K562 (cell line): ENCODE results near the gene ABCC1. TPM values are rescaled to one million over a fixed set of nuclear protein-coding genes. Genes with fewer than 3 reads are reported as not detected.

Experiments
- ATAC-seq: fragments of 200-7000 bp; cut with Tn5 transposase; 3 replicates; pipeline ENCODE4 v1.9.1; 2020; ENCODE audit warnings: moderate library complexity
- BruUV-seq: library from RNA; stranded (reverse); fragments of 400-500 nt; replicated peaks from 2 replicates; lab custom pipeline; 2021; lab: Mats Ljungman, UMichigan
- CTCF ChIA-PET: fragments of 300-600 bp; formaldehyde crosslinking; extraction: SDS; loops from one replicate; lab custom pipeline; 2021; ENCODE audit warnings: low intra/inter-chr PET ratio; lab: Yijun Ruan, JAX
- POLR2A ChIA-PET: fragments of 300-600, 350-650 bp; sonication (Branson Sonifier 250); formaldehyde crosslinking; extraction: SDS; loops from one replicate; lab custom pipeline; 2021; ENCODE audit warnings: antibody characterized with exemption, inconsistent platforms; lab: Yijun Ruan, JAX
- DNase-seq, 4 experiments: peaks; one replicate each; pipeline versions ENCODE4 v3.0.0 to v3.0.0-alpha.2; 2011 to 2018; ENCODE audit warnings: low spot score in 3 of 4, mixed read lengths in 3 of 4; ENCODE audit errors: extremely low read depth in 1 of 4
- FAIRE-seq: peaks from 2 replicates; lab custom pipeline; 2011; peaks lifted over from hg19 to GRCh38; lab: Jason Lieb, UNC
- H2AFZ ChIP-seq: 2 replicates; pipeline ENCODE4 v1.6.0; 2011; ENCODE audit warnings: low read depth, low read length, control low read depth, inconsistent platforms
- H3K27ac ChIP-seq: fragments of 200-600 bp; 3 replicates; pipeline ENCODE4 v1.8.0; 2011; ENCODE audit warnings: low read depth, mild to moderate bottlenecking, control low read depth, inconsistent platforms, low read length, moderate library complexity, mixed read lengths; ENCODE audit errors: extremely low read depth
- H3K27me3 ChIP-seq, 2 experiments: fragments of 300-600 bp in 1 of 2; 2 replicates in 1 of 2; 3 replicates in 1 of 2; pipeline versions ENCODE4 v1.6.0 to v1.8.0; 2011; ENCODE audit warnings: inconsistent platforms in 2 of 2, low read length in 2 of 2, mild to moderate bottlenecking in 1 of 2, mixed read lengths in 1 of 2, moderate library complexity in 1 of 2; ENCODE audit not compliant: control insufficient read depth in 2 of 2, insufficient read depth in 2 of 2
- H3K36me3 ChIP-seq: fragments of 300-600 bp; 3 replicates; pipeline ENCODE4 v1.8.0; 2011; ENCODE audit warnings: mild to moderate bottlenecking, low read length, inconsistent platforms; ENCODE audit not compliant: control insufficient read depth, insufficient read depth
- H3K4me1 ChIP-seq, 2 experiments: fragments of 200-600 bp in 1 of 2; replicated peaks in 1 of 2; 2 replicates in 1 of 2; 3 replicates in 1 of 2; pipeline versions ENCODE4 v1.5.1 to v1.8.0; 2011; ENCODE audit warnings: inconsistent platforms in 2 of 2, low read length in 2 of 2, mild to moderate bottlenecking in 1 of 2, mixed read lengths in 1 of 2, moderate library complexity in 1 of 2; ENCODE audit not compliant: control insufficient read depth in 2 of 2, insufficient read depth in 2 of 2
- H3K4me2 ChIP-seq: 2 replicates; pipeline ENCODE4 v1.6.1; 2011; ENCODE audit warnings: low read length, control low read depth, inconsistent platforms, mixed read lengths; ENCODE audit not compliant: insufficient read depth
- H3K4me3 ChIP-seq: fragments of 200-600 bp; sonication (generic), shearing (Covaris generic); 2 replicates; pipeline ENCODE4 v1.5.1; 2016; ENCODE audit warnings: control low read depth, inconsistent platforms
- H3K79me2 ChIP-seq: fragments of 200-600 bp; 3 replicates; pipeline ENCODE4 v1.8.0; 2011; ENCODE audit warnings: low read length, inconsistent platforms; ENCODE audit not compliant: control insufficient read depth, insufficient read depth
- H3K9ac ChIP-seq, 2 experiments: 2 replicates each; pipeline versions ENCODE4 v1.6.0 to v1.6.1; 2011; ENCODE audit warnings: low read depth in 2 of 2, low read length in 2 of 2, control low read depth in 1 of 2, inconsistent platforms in 1 of 2, mild to moderate bottlenecking in 1 of 2, mixed read lengths in 1 of 2; ENCODE audit not compliant: insufficient read depth in 1 of 2
- H3K9me1 ChIP-seq: one replicate; pipeline ENCODE4 v1.6.0; 2011; ENCODE audit warnings: inconsistent platforms, mild to moderate bottlenecking, low read length, moderate library complexity; ENCODE audit not compliant: control insufficient read depth, insufficient read depth
- H3K9me3 ChIP-seq: replicated peaks from 2 replicates; pipeline ENCODE4 v1.5.1; 2011; ENCODE audit warnings: low read depth, low read length, inconsistent platforms; ENCODE audit not compliant: control insufficient read depth, insufficient read depth
- H4K20me1 ChIP-seq: replicated peaks from 2 replicates; pipeline ENCODE4 v1.6.1; 2011; ENCODE audit warnings: low read length, inconsistent platforms, mixed read lengths; ENCODE audit not compliant: control insufficient read depth, insufficient read depth
- TCF7 ChIP-seq: sonication (generic); IDR thresholded peaks from 2 replicates; pipeline ENCODE4 v1.6.1; 2016; ENCODE audit warnings: antibody characterized with exemption, borderline replicate concordance
- U2AF1 ChIP-seq: fragments of 200-400 bp; formaldehyde crosslinking; optimal IDR thresholded peaks from 2 replicates; pipeline ENCODE3; 2017; ENCODE audit warnings: mild to moderate bottlenecking, low read depth, low read length, moderate library complexity
- ZNF165 ChIP-seq: fragments of 250-450 bp; sonication (Bioruptor Pico); IDR thresholded peaks from 2 replicates; pipeline ENCODE4 v1.4.0; 2020; ENCODE audit warnings: borderline replicate concordance
- ZNF253 ChIP-seq: fragments of 250-450 bp; sonication (Bioruptor Pico); conservative IDR thresholded peaks from 2 replicates; pipeline ENCODE4 v1.6.1; 2021; ENCODE audit warnings: mild to moderate bottlenecking
- WGBS: fragments of 100-300 bp; shearing (Covaris generic); methylation state at CpG from one replicate; pipeline ENCODE4 v1.1.6; 2016; ENCODE audit warnings: low coverage, mixed read lengths; ENCODE audit not compliant: insufficient coverage; ENCODE audit errors: missing lambda C conversion rate; 5-methylcytosine and 5-hydroxymethylcytosine counted together
- in situ Hi-C: fragments of 300-500 bp; cut with MboI; formaldehyde crosslinking; loops from 4 replicates; pipeline ENCODE4 v1.15.0; 2018; ENCODE audit warnings: inconsistent platforms, mixed read lengths
- intact Hi-C: fragments of 100-400 bp; cut with micrococcal nuclease; formaldehyde crosslinking; loops from 2 replicates; pipeline ENCODE4 v1.14.2; 2022
- polyA plus RNA-seq, 8 experiments: library from polyadenylated mRNA; depleted of rRNA in 4 of 8; stranded (reverse) in 5 of 8; unstranded in 3 of 8; fragments of >200 nt; fragmentation: Nextera tagmentation in 2 of 8; fragmentation: Illumina TruSeq in 1 of 8; extraction: Ambion mirVana in 2 of 8; extraction: Trizol in 1 of 8; gene quantifications; 2 replicates each; pipeline versions ENCODE4 v1.2.1 to v1.2.3, GENCODE V29; 2011 to 2014; ENCODE audit warnings: inconsistent platforms in 1 of 8, missing spikeins in 1 of 8
- total RNA-seq, 7 experiments: library from RNA; depleted of rRNA in 6 of 7; stranded (reverse); fragments of >200 nt in 6 of 7; fragmentation: Illumina TruSeq in 2 of 7; extraction: Trizol in 2 of 7; gene quantifications; 2 replicates each; pipeline versions ENCODE4 v1.2.1 to v1.2.3, GENCODE V29; 2011 to 2021; ENCODE audit warnings: low replicate concordance in 1 of 7
- TF ChIP-seq, protein P1 (sequence below): sonication (generic); formaldehyde crosslinking; IDR thresholded peaks from 2 replicates; pipeline ENCODE4 v1.8.0; 2022; ENCODE audit warnings: mild to moderate bottlenecking, low read depth, missing genetic modification reagents

Gene ABCC1
- total and polyA plus RNA-seq, 9 of the 15 experiments (the other 6 are each of a cell fraction or from before 2014, with no cell fraction given), result 3.9 to 41.6 (median 10.0) TPM

DNA sequence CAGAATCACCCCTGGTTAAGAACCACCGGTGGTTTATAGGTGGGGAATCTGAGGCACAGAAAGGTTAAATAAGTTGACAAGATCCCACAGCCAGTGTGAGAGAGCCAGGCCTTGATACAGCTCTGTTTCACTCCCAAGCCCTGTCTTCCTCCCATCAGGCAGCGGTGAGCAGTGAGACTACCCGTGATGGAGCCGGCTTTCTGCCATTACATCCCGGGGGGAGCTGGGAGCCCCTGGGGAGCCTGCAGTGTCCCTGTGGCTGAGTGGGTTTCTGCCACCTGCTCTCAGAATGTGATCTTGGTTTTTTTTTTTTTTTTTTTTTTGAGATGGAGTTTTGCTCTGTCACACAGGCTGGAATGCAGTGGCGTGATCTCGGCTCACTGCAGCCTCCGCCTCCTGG is 66.4 kb downstream of the ABCC1 start:
- H3K4me1 ChIP-seq, result peaks cover 7 to 12% of the 10 kb centered on the region in 2 experiments; a peak in 3 of 5 replicates
- H3K27me3 ChIP-seq, result no peaks in the 10 kb centered on the region
- in situ Hi-C loops (no loop called here), intact Hi-C loops (no loop called here)
- TF ChIP-seq, protein P1, sequence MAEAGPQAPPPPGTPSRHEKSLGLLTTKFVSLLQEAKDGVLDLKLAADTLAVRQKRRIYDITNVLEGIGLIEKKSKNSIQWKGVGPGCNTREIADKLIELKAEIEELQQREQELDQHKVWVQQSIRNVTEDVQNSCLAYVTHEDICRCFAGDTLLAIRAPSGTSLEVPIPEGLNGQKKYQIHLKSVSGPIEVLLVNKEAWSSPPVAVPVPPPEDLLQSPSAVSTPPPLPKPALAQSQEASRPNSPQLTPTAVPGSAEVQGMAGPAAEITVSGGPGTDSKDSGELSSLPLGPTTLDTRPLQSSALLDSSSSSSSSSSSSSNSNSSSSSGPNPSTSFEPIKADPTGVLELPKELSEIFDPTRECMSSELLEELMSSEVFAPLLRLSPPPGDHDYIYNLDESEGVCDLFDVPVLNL (CRISPR knock-in tag), result no peak
- no peak for TF ChIP-seq ZNF165 (CRISPR knock-in tag)
- TF ChIP-seq TCF7, result no peak
- TF ChIP-seq U2AF1, result no peak
- no peak for TF ChIP-seq ZNF253 (CRISPR knock-in tag)
- H3K9ac ChIP-seq, result no peak overlapping the region
- no peaks in the 10 kb centered on the region for H3K79me2 ChIP-seq
- H4K20me1 ChIP-seq, result no peaks in the 10 kb centered on the region
- no peak for DNase-seq
- H3K4me3 ChIP-seq, result no peak overlapping the region
- ChIA-PET POLR2A (interaction anchor here (0.6 kb wide), 1 partner anchor 25 kb away, joined by 3 read pairs; no protein-coding TSS in a partner anchor), CTCF (no interaction called here)
- no peak overlapping the region for H2AFZ ChIP-seq
- no peak overlapping the region for H3K27ac ChIP-seq
- H3K36me3 ChIP-seq, result peaks cover 67% of the 10 kb centered on the region
- no peak for FAIRE-seq
- 92% methylated on average over 7 of the region's 8 CpGs for WGBS
- no peaks in the 10 kb centered on the region for H3K9me3 ChIP-seq
- no peak for ATAC-seq
- no TSS peak for BruUV-seq
- H3K9me1 ChIP-seq, result no peaks in the 10 kb centered on the region
- H3K4me2 ChIP-seq, result no peak overlapping the region
